ENCODE measurements around the gene ALG6.

GRCh38 chr1:63463248-63463647, 95.8 kb downstream of the ALG6 start:
- TF ChIP-seq CTCF (IDR thresholded peaks at IDR 0.05) (no peak), POLR2A (IDR thresholded peaks at IDR 0.05) (no peak)
